Endothelial cell of umbilical vein (primary cell): ENCODE measurements around the gene MAP1B. TPM values are rescaled to one million over a fixed set of nuclear protein-coding genes. Genes with fewer than 3 reads are reported as not detected.

Source experiments
- BruUV-seq: library from RNA; stranded (reverse); fragments of 400-500 nt; replicated peaks from 2 replicates; lab custom pipeline; 2021; lab: Mats Ljungman, UMichigan
- CTCF ChIA-PET: fragments of 300-600, 350-600 bp; sonication (Branson Sonifier 250); formaldehyde crosslinking; loops from one replicate; lab custom pipeline; 2021; ENCODE audit warnings: antibody characterized with exemption, inconsistent platforms; lab: Charles Lee
- POLR2A ChIA-PET: fragments of 300-600, 350-600 bp; sonication (Branson Sonifier 250); formaldehyde crosslinking; loops from one replicate; lab custom pipeline; 2021; ENCODE audit warnings: antibody characterized with exemption, inconsistent platforms; lab: Charles Lee
- DNase-seq: peaks from one replicate; pipeline ENCODE4 v3.0.0-alpha.2; 2011; ENCODE audit warnings: low read depth, low spot score
- FAIRE-seq: peaks from 2 replicates; lab custom pipeline; 2011; peaks lifted over from hg19 to GRCh38; lab: Jason Lieb, UNC
- H2AFZ ChIP-seq: 2 replicates; pipeline ENCODE4 v1.6.0; 2012; ENCODE audit warnings: low read depth, low read length, control low read depth, inconsistent platforms
- H3K27ac ChIP-seq: 2 replicates; pipeline ENCODE4 v1.5.1; 2011; ENCODE audit warnings: low read depth, mild to moderate bottlenecking, control low read depth, low read length, moderate library complexity; ENCODE audit not compliant: insufficient read depth
- H3K27me3 ChIP-seq, 2 experiments: 2 replicates each; pipeline versions ENCODE4 v1.6.0 to v1.6.1; 2011; ENCODE audit warnings: low read length in 2 of 2, mixed read lengths in 1 of 2; ENCODE audit not compliant: control insufficient read depth in 2 of 2, insufficient read depth in 2 of 2
- H3K36me3 ChIP-seq, 2 experiments: 2 replicates in 1 of 2; 3 replicates in 1 of 2; pipeline ENCODE4 v1.5.1; 2011; ENCODE audit warnings: low read length in 2 of 2, mild to moderate bottlenecking in 1 of 2, moderate library complexity in 1 of 2; ENCODE audit not compliant: control insufficient read depth in 2 of 2, insufficient read depth in 2 of 2; ENCODE audit errors: extremely low read depth in 1 of 2
- H3K4me1 ChIP-seq: 3 replicates; pipeline ENCODE4 v1.5.1; 2011; ENCODE audit warnings: mild to moderate bottlenecking, low read length; ENCODE audit not compliant: control insufficient read depth, insufficient read depth; ENCODE audit errors: extremely low read depth
- H3K4me2 ChIP-seq: 2 replicates; pipeline ENCODE4 v1.6.1; 2011; ENCODE audit warnings: low read length, control low read depth, mixed read lengths; ENCODE audit not compliant: insufficient read depth
- H3K4me3 ChIP-seq, 3 experiments: fragments of 200-600 bp in 1 of 3; sonication (generic), shearing (Covaris generic) in 1 of 3; replicated peaks in 1 of 3; 2 replicates each; pipeline ENCODE4 v1.5.1; 2011 to 2016; ENCODE audit warnings: control low read depth in 3 of 3, low read length in 3 of 3, mild to moderate bottlenecking in 2 of 3, inconsistent platforms in 1 of 3, low read depth in 1 of 3, moderate library complexity in 1 of 3; ENCODE audit not compliant: insufficient read depth in 1 of 3
- H3K79me2 ChIP-seq: 2 replicates; pipeline ENCODE4 v1.6.0; 2012; ENCODE audit warnings: low read length, inconsistent platforms; ENCODE audit not compliant: control insufficient read depth, insufficient read depth
- H3K9ac ChIP-seq: replicated peaks from 2 replicates; pipeline ENCODE3; 2011; ENCODE audit warnings: low read length, control low read depth; ENCODE audit not compliant: insufficient read depth; ENCODE audit errors: extremely low read depth
- H3K9me1 ChIP-seq: replicated peaks from 3 replicates; pipeline ENCODE4 v1.6.0; 2011; ENCODE audit warnings: mild to moderate bottlenecking, low read length; ENCODE audit not compliant: control insufficient read depth, insufficient read depth; ENCODE audit errors: extremely low read depth
- H3K9me3 ChIP-seq: replicated peaks from 2 replicates; pipeline ENCODE4 v1.5.1; 2012; ENCODE audit warnings: low read length, inconsistent platforms; ENCODE audit not compliant: control insufficient read depth, insufficient read depth
- H4K20me1 ChIP-seq: replicated peaks from 2 replicates; pipeline ENCODE3; 2011; ENCODE audit warnings: mild to moderate bottlenecking, low read length; ENCODE audit not compliant: control insufficient read depth, insufficient read depth; ENCODE audit errors: extremely low read depth
- FOS ChIP-seq: IDR thresholded peaks from 2 replicates; pipeline ENCODE4 v1.6.1; 2011; ENCODE audit warnings: mild to moderate bottlenecking, low read length, moderate library complexity, borderline replicate concordance; ENCODE audit not compliant: insufficient read depth
- GATA2 ChIP-seq: IDR thresholded peaks from 2 replicates; pipeline ENCODE4 v1.7.0; 2011; ENCODE audit warnings: low read depth, mild to moderate bottlenecking, moderate library complexity, mixed read lengths, low read length; ENCODE audit not compliant: insufficient read length, insufficient read depth
- POLR2A ChIP-seq: IDR thresholded peaks from 2 replicates; pipeline ENCODE4 v1.6.1; 2012; ENCODE audit warnings: low read depth, mild to moderate bottlenecking, control low read depth, low read length
- POLR2AphosphoS5 ChIP-seq: IDR thresholded peaks from 2 replicates; pipeline ENCODE4 v1.6.1; 2012; ENCODE audit warnings: low read depth, mild to moderate bottlenecking, control low read depth, low read length, moderate library complexity; ENCODE audit not compliant: insufficient read depth
- dilution Hi-C: fragments of 300-500 bp; cut with MboI; formaldehyde crosslinking; loops from one replicate; pipeline ENCODE4 v1.15.0; 2019; ENCODE audit warnings: low sequenced_read_pairs; ENCODE audit not compliant: extremely low pct_ligation_motif_present
- intact Hi-C: fragments of 100-400 bp; cut with micrococcal nuclease; formaldehyde crosslinking; loops from one replicate; pipeline ENCODE4 v1.10.0; 2022
- polyA plus RNA-seq, 4 experiments: library from polyadenylated mRNA; depleted of rRNA in 3 of 4; stranded (reverse) in 3 of 4; unstranded in 1 of 4; fragments of >200 nt; gene quantifications; 2 replicates each; pipeline versions ENCODE4 v1.2.1 to v1.2.3, GENCODE V29; 2011 to 2012; ENCODE audit warnings: missing spikeins in 1 of 4
- total RNA-seq: library from RNA; stranded (reverse); gene quantifications from 2 replicates; pipeline ENCODE4 v1.2.3, GENCODE V29; 2021
- TF ChIP-seq, protein P1 (sequence below), 2 donors: IDR thresholded peaks; 1 replicate in 1 of 2; 2 replicates in 1 of 2; pipeline ENCODE4 v1.5.1; 2011; ENCODE audit warnings: low read length in 2 of 2, mild to moderate bottlenecking in 2 of 2, moderate library complexity in 2 of 2, control low read depth in 1 of 2, inconsistent platforms in 1 of 2, low read depth in 1 of 2; ENCODE audit not compliant: insufficient read depth in 1 of 2; ENCODE audit errors: extremely low read depth in 1 of 2

Gene MAP1B
- total and polyA plus RNA-seq, 2 donors (not counting 3 experiments of a cell fraction or from before 2014, with no cell fraction given): 55.9 to 263 TPM

DNA sequence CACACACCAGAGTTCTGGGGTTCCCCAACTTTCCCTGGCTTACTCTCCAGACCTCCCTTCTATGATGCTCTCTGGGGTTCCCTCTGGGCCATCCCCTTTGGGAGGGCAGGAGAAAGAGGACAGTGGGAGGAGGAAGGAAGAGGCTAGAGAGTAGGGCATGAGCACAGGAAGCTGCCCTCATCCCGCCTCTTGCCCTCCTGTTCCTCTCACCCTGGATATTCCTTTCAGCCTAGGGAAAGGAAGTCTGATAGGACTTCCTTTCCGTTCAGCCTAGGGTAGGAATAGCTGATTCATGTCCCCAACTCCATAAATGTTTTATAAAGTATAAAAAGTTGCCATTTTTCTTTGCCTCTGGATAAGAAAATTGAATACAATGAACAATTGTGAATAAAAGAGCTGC, 7.4 kb downstream of the MAP1B start:
- intact Hi-C loops (loop anchor here (2.0 kb wide), 1 partner anchor 18 kb away; no protein-coding TSS in a partner anchor), dilution Hi-C loops (no loop called here)
- no peak overlapping the region for H2AFZ ChIP-seq
- H3K4me3 ChIP-seq: no peak overlapping the region
- peak overlapping the region; percentile 9 for H3K4me2 ChIP-seq
- no peaks in the 10 kb centered on the region for H3K9me3 ChIP-seq
- peaks cover 100% of the 10 kb centered on the region for H3K79me2 ChIP-seq
- no peaks in the 10 kb centered on the region for H3K9me1 ChIP-seq
- H3K4me1 ChIP-seq: peaks cover 54% of the 10 kb centered on the region
- BruUV-seq: no TSS peak
- ChIA-PET POLR2A (no interaction called here), CTCF (interaction anchor here (0.7 to 1.5 kb wide), 6 partner anchors 11 to 332 kb away, joined by 3 to 4 read pairs (median 4); no protein-coding TSS in a partner anchor)
- FAIRE-seq (peak; percentile 80), DNase-seq (peak; percentile 53)
- no peak for TF ChIP-seq POLR2A
- TF ChIP-seq FOS: peak; percentile 33
- peak; percentile 50 for TF ChIP-seq POLR2AphosphoS5
- TF ChIP-seq GATA2: peak; percentile 35
- TF ChIP-seq, protein P1, sequence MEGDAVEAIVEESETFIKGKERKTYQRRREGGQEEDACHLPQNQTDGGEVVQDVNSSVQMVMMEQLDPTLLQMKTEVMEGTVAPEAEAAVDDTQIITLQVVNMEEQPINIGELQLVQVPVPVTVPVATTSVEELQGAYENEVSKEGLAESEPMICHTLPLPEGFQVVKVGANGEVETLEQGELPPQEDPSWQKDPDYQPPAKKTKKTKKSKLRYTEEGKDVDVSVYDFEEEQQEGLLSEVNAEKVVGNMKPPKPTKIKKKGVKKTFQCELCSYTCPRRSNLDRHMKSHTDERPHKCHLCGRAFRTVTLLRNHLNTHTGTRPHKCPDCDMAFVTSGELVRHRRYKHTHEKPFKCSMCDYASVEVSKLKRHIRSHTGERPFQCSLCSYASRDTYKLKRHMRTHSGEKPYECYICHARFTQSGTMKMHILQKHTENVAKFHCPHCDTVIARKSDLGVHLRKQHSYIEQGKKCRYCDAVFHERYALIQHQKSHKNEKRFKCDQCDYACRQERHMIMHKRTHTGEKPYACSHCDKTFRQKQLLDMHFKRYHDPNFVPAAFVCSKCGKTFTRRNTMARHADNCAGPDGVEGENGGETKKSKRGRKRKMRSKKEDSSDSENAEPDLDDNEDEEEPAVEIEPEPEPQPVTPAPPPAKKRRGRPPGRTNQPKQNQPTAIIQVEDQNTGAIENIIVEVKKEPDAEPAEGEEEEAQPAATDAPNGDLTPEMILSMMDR (IDR thresholded peaks at IDR 0.05; ENCODE audit: extremely low read depth in 1 of 2, insufficient read depth in 1 of 2, low read depth in 1 of 2, low read length in 2 of 2): no peak
- H3K27ac ChIP-seq: peak overlapping the region; percentile 15
- no peaks in the 10 kb centered on the region for H3K27me3 ChIP-seq
- H3K9ac ChIP-seq: no peak overlapping the region
- H3K36me3 ChIP-seq: peaks cover 16 to 39% of the 10 kb centered on the region in 2 experiments
- H4K20me1 ChIP-seq: peaks cover 4% of the 10 kb centered on the region
